Bronchial epithelial cell (primary cell): ENCODE data around the gene CCDC121. TPM values are rescaled to one million over a fixed set of nuclear protein-coding genes. Genes with fewer than 3 reads are reported as not detected.
"Not testable (repeated sequence)": the region's sequence is repeated elsewhere in the genome, so short reads cannot be mapped to it uniquely, and the experiment has no call there.

ENCODE experiments used
- DNase-seq: peaks from one replicate; pipeline ENCODE4 v3.0.0-alpha.2; 2010; ENCODE audit warnings: low read depth
- FAIRE-seq: peaks from 2 replicates; lab custom pipeline; 2011; peaks lifted over from hg19 to GRCh38; lab: Jason Lieb, UNC
- H3K27me3 ChIP-seq: 2 replicates; pipeline ENCODE4 v1.5.1; 2011; ENCODE audit warnings: low read length; ENCODE audit not compliant: control insufficient read depth, insufficient read depth
- H3K36me3 ChIP-seq: 2 replicates; pipeline ENCODE4 v1.5.1; 2011; ENCODE audit warnings: low read length; ENCODE audit not compliant: control insufficient read depth, insufficient read depth
- H3K4me3 ChIP-seq: 2 replicates; pipeline ENCODE4 v1.5.1; 2011; ENCODE audit warnings: mild to moderate bottlenecking, low read depth, low read length, control low read depth
- total RNA-seq: library from RNA; depleted of rRNA; stranded (reverse); fragments of >200 nt; gene quantifications from 2 replicates; pipeline ENCODE4 v1.2.1, GENCODE V29; 2014
- TF ChIP-seq, protein P1 (sequence below): IDR thresholded peaks from 2 replicates; pipeline ENCODE4 v1.5.1; 2011; ENCODE audit warnings: mild to moderate bottlenecking, moderate library complexity, low read length, control low read depth, inconsistent platforms; ENCODE audit not compliant: insufficient read depth, severe bottlenecking

CCDC121 gene
- total RNA-seq, 1 donor from 2014 or later = 0.79 TPM

DNA sequence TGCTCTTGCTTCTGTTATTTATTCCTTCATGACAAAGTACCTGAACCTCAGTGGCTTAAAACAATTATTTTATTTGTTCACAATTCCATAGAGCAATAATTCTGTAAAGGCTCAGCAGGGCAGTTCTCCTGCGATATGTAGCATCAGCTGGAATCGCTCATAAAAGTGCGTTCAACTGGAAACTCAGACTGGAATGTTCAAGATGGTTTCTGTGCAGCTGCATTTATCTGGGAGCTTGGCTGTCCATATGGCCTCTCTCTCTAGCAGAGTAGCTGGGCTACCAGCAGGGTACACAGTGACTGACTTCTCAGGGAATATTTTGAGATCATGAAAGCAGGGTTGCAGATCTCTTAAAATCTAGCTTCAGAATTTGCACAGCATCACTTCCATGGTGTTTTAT lies 13.5 kb downstream of the CCDC121 start:
- Histone ChIP-seq H3K27me3 (no peaks in the 10 kb centered on the region), H3K4me3 (no peak overlapping the region), H3K36me3 (peaks cover 7% of the 10 kb centered on the region)
- TF ChIP-seq, protein P1, sequence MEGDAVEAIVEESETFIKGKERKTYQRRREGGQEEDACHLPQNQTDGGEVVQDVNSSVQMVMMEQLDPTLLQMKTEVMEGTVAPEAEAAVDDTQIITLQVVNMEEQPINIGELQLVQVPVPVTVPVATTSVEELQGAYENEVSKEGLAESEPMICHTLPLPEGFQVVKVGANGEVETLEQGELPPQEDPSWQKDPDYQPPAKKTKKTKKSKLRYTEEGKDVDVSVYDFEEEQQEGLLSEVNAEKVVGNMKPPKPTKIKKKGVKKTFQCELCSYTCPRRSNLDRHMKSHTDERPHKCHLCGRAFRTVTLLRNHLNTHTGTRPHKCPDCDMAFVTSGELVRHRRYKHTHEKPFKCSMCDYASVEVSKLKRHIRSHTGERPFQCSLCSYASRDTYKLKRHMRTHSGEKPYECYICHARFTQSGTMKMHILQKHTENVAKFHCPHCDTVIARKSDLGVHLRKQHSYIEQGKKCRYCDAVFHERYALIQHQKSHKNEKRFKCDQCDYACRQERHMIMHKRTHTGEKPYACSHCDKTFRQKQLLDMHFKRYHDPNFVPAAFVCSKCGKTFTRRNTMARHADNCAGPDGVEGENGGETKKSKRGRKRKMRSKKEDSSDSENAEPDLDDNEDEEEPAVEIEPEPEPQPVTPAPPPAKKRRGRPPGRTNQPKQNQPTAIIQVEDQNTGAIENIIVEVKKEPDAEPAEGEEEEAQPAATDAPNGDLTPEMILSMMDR = no peak
- no peak for FAIRE-seq
- DNase-seq = no peak

DNA sequence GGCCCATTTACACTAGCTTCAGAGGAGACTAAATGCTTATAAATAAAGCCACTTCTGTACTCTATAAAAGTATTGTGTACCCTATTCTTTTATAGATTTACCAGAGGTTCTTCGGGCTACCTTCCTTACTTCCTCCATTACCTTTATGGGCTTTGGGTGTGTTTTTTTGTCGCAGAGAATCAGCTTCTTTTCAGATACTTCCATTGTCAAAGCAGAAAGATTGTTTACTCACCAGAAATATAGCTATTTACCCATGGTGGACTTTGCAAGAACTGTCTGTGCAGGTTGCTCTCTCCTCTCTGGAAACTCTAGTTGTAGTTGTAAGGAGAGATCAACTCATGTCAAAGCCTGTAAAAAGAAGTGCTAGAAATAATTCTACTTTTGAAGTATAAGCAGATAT lies 14.8 kb downstream of the CCDC121 start:
- H3K36me3 ChIP-seq = peaks cover 7% of the 10 kb centered on the region
- no peak overlapping the region for H3K4me3 ChIP-seq
- FAIRE-seq (no peak), DNase-seq (no peak)
- TF ChIP-seq, protein P1 = no peak
- H3K27me3 ChIP-seq = no peaks in the 10 kb centered on the region

DNA sequence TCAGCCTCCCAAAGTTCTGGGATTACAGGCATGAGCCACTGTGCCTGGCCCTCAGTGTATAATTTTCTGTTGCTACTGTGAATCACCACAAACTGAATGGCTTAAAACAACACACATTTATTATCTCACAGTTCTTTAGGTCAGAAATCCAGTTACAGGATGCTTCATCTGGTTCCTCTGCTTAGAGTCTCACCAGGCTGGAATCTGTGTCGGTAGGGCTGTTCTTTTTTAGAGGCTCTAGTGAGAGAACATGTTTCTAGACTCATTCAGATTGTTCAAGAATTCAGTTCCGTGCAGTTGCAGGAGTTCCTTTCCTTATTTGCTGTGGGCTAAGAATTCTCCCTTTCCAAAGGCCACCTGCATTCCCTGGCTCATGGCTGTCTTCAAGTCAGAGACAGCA lies 22.2 kb downstream of the CCDC121 start:
- no peaks in the 10 kb centered on the region for H3K27me3 ChIP-seq
- FAIRE-seq (no peak), DNase-seq (no peak)
- TF ChIP-seq, protein P1 = no peak
- no peak overlapping the region for H3K4me3 ChIP-seq
- peaks cover 12% of the 10 kb centered on the region for H3K36me3 ChIP-seq

DNA sequence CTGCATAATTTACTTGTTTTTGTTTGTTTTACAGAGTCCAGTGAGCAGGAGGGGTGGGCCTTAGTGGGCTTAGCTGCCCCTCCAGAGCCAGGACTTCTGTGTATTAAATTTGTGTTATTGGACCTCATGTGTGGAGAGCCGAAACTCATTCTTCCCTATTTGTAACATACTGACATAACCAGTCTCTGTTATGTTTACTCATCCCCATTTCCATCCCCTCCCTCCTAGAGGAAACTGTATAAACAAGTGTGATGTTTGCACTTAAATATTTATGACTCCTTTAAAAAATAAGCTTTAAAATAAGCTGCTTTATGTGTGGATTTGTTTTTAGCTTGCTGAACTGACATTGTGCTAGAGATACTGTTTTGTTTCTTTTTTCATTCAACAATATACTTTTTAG lies 32.2 kb downstream of the CCDC121 start:
- H3K36me3 ChIP-seq = peaks cover 2% of the 10 kb centered on the region
- TF ChIP-seq, protein P1 = no peak
- no peak overlapping the region for H3K4me3 ChIP-seq
- DNase-seq (peak; percentile 61), FAIRE-seq (no peak)
- no peaks in the 10 kb centered on the region for H3K27me3 ChIP-seq

DNA sequence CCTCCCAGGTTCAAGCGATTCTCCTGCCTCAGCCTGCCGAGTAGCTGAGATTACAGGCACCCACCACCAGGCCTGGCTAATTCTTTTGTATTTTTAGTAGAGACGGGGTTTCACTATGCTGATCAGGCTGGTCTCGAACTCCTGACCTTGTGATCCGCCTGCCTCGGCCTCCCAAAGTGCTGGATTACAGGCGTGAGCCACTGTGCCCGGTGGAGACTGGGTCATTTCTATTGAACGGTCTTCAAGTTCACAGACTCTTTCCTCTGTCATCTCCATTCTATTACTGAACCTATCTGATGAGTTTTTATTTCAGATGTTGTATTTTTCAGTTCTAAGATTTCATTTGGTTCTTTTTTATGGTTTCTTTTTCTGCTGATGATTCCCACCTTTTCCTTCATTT lies 33.4 kb downstream of the CCDC121 start:
- H3K27me3 ChIP-seq, H3K4me3 ChIP-seq, FAIRE-seq, DNase-seq, H3K36me3 ChIP-seq: not testable (repeated sequence)

DNA sequence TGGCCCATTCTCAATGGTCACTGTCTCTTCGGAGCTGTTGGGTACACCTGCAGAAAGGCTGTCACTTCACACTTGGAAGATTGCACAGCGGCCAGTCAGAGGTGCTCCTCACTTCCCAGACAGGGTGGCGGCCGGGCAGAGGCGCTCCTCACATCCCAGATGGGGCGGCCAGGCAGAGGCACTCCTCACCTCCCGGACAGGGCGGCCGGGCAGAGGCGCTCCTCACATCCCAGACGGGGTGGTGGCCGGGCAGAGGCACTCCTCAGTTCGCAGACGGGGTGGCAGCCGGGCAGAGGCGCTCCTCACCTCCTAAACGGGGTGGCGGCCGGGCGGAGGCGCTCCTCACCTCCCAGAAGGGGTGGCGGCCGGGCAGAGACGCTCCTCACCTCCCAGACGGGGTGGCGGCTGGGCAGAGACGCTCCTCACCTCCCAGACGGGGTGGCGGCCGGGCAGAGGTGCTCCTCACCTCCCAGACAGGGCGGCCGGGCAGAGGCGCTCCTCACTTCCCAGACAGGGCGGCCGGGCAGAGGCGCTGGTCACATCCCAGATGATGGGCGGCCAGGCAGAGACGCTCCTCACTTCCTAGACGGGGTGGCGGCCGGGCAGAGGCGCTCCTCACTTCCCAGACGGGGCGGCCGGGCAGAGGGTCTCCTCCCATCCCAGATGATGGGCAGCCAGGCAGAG lies 34.6 kb downstream of the CCDC121 start:
- DNase-seq, H3K4me3 ChIP-seq, H3K36me3 ChIP-seq, H3K27me3 ChIP-seq, FAIRE-seq: not testable (repeated sequence)

DNA sequence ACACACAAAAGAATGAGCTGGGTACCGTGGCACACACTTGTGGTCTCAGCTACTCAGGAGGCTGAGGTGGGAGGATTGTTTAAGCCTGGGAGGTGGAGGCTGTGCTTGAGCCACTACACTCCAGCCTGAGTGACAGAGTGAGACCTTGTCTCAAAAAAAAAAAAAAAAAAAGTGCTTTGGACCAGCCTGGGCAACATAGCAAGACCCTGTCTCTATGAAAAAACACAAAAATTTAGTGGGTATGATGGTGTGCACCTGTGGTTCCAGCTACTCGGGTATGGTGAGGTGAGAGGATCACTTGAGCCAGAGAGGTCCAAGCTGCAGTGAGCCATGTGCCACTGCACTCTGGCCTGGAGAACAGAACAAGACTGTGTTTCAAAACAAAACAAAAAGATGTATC lies 35.6 kb downstream of the CCDC121 start:
- TF ChIP-seq, protein P1 = no peak
- no peaks in the 10 kb centered on the region for H3K27me3 ChIP-seq
- no peaks in the 10 kb centered on the region for H3K36me3 ChIP-seq
- FAIRE-seq (no peak), DNase-seq (no peak)
- no peak overlapping the region for H3K4me3 ChIP-seq
